ENCODE measurements around the gene DTL. TPM values are rescaled to one million over a fixed set of nuclear protein-coding genes. Genes with fewer than 3 reads are reported as not detected.

DTL gene
- total RNA-seq, 1 donor from 2014 or later = 49.8 TPM

Other genes with a start within 250 kb of the DTL start
- gene LPGAT1, start 205.0 kb upstream of the DTL start, total RNA-seq = 55.7 and 60.3 TPM in 2 replicates
- gene INTS7, start 191 bp upstream of the DTL start, total RNA-seq = 36.8 and 37.2 TPM in 2 replicates
- 47.2 and 51.2 TPM in 2 replicates for gene PPP2R5A, start 249.7 kb downstream of the DTL start, total RNA-seq

All from T-helper 1 cell treated with Interleukin-12 subunit alpha and Interleukin-12 subunit beta and Interleukin-4 antibody, amounts not matched to agents 30 ng/mL and 1 ng/mL, for 36 hours (primary cell).